Astrocyte of the cerebellum (primary cell): ENCODE results near the gene RB1.
"Not testable (repeated sequence)": the region's sequence is repeated elsewhere in the genome, so short reads cannot be mapped to it uniquely, and the experiment has no call there.

Source experiments
- DNase-seq: peaks from one replicate; pipeline ENCODE4 v3.0.0-alpha.2; 2011; ENCODE audit warnings: low read depth
- H3K4me3 ChIP-seq: 2 replicates; pipeline ENCODE4 v1.5.1; 2011; ENCODE audit warnings: mild to moderate bottlenecking, low read depth, low read length, moderate library complexity
- CTCF ChIP-seq: IDR thresholded peaks from 2 replicates; pipeline ENCODE4 v1.5.1; 2012; ENCODE audit warnings: low read length, low read depth, moderate library complexity, mild to moderate bottlenecking; ENCODE audit errors: missing control alignments
- in situ Hi-C: cut with HindIII; loops from 2 replicates; pipeline ENCODE4 v1.10.0; 2017; ENCODE audit warnings: low sequenced_read_pairs

RB1 gene

GRCh38 chr13:48448959-48449614 lies 145.5 kb downstream of the RB1 start:
- peak; percentile 35 for DNase-seq
- in situ Hi-C loops, result no loop called here
- TF ChIP-seq CTCF, result no peak
- H3K4me3 ChIP-seq, result no peak overlapping the region

- DNase-seq, result no peak
- in situ Hi-C loops, result no loop called here
- no peak for TF ChIP-seq CTCF
- H3K4me3 ChIP-seq, result no peak overlapping the region
Measured at GRCh38 chr13:48449656-48450055, 146.1 kb downstream of the RB1 start.

- H3K4me3 ChIP-seq, in situ Hi-C loops: not testable (repeated sequence)
- peak; percentile 35 for DNase-seq
Measured at GRCh38 chr13:48451196-48451595, 147.6 kb downstream of the RB1 start.

GRCh38 chr13:48456546-48456945 lies 153.0 kb downstream of the RB1 start:
- no peak overlapping the region for H3K4me3 ChIP-seq
- DNase-seq, result no peak
- in situ Hi-C loops, result no loop called here
- no peak for TF ChIP-seq CTCF

- TF ChIP-seq CTCF, result no peak
- no peak for DNase-seq
- no peak overlapping the region for H3K4me3 ChIP-seq
- in situ Hi-C loops, result no loop called here
Measured at GRCh38 chr13:48457578-48458242, 154.2 kb downstream of the RB1 start.

GRCh38 chr13:48475230-48475629 lies 171.7 kb downstream of the RB1 start:
- TF ChIP-seq CTCF, result no peak

GRCh38 chr13:48476215-48476614 lies 172.7 kb downstream of the RB1 start:
- no peak for DNase-seq
- H3K4me3 ChIP-seq, result no peak overlapping the region
- no peak for TF ChIP-seq CTCF
- in situ Hi-C loops, result no loop called here

More at GRCh38 chr13:48475230-48475629, 171.7 kb downstream of the RB1 start:
- DNase-seq, result no peak
- in situ Hi-C loops, result no loop called here
- no peak overlapping the region for H3K4me3 ChIP-seq
